Measurements from ENCODE around the gene GPR137B. TPM values are rescaled to one million over a fixed set of nuclear protein-coding genes. Genes with fewer than 3 reads are reported as not detected.

Gene GPR137B
- total RNA-seq, 1 experiment from 2014 or later: 11.4 TPM

DNA sequence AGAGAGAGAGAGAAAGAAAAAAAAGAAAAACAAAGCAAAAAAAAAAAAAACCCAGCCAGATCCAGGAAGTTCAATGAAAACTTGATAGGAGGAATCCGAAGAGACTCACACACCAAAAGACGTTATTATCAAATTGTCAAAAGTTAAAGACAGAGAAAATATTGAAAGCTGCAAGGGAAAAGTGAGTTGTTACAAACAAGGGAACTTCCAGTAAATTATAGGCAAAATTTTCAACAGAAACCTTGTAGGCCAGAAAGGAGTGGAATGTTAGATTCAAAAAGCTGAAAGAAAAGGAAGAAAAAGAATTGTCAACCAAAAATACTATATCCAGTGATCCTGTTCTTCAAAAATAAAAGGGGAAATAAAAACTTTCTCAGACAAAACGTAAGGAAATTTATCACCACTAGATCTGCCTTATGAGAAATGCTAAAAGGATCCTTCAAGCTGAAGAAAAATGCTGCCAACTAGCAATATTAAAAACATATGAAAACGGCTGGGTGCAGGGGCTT lies 115.8 kb downstream of the GPR137B start (continued):
- TF ChIP-seq, protein P1, sequence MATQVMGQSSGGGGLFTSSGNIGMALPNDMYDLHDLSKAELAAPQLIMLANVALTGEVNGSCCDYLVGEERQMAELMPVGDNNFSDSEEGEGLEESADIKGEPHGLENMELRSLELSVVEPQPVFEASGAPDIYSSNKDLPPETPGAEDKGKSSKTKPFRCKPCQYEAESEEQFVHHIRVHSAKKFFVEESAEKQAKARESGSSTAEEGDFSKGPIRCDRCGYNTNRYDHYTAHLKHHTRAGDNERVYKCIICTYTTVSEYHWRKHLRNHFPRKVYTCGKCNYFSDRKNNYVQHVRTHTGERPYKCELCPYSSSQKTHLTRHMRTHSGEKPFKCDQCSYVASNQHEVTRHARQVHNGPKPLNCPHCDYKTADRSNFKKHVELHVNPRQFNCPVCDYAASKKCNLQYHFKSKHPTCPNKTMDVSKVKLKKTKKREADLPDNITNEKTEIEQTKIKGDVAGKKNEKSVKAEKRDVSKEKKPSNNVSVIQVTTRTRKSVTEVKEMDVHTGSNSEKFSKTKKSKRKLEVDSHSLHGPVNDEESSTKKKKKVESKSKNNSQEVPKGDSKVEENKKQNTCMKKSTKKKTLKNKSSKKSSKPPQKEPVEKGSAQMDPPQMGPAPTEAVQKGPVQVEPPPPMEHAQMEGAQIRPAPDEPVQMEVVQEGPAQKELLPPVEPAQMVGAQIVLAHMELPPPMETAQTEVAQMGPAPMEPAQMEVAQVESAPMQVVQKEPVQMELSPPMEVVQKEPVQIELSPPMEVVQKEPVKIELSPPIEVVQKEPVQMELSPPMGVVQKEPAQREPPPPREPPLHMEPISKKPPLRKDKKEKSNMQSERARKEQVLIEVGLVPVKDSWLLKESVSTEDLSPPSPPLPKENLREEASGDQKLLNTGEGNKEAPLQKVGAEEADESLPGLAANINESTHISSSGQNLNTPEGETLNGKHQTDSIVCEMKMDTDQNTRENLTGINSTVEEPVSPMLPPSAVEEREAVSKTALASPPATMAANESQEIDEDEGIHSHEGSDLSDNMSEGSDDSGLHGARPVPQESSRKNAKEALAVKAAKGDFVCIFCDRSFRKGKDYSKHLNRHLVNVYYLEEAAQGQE (IDR thresholded peaks at IDR 0.05; ENCODE audit: low read depth): no peak
- no peak for TF ChIP-seq EZH2 (IDR thresholded peaks at IDR 0.05)
- TF ChIP-seq ZFX (IDR thresholded peaks at IDR 0.05): no peak
- no peak for TF ChIP-seq FOSL1 (IDR thresholded peaks at IDR 0.05; ENCODE audit: low read depth)
- no peak for TF ChIP-seq JUND (IDR thresholded peaks at IDR 0.05)
- TF ChIP-seq, protein P2, sequence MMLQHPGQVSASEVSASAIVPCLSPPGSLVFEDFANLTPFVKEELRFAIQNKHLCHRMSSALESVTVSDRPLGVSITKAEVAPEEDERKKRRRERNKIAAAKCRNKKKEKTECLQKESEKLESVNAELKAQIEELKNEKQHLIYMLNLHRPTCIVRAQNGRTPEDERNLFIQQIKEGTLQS (IDR thresholded peaks at IDR 0.05): no peak
- no peak for TF ChIP-seq EGR1 (IDR thresholded peaks at IDR 0.05; ENCODE audit: low read depth)
- no peak for TF ChIP-seq YY1 (IDR thresholded peaks at IDR 0.05; ENCODE audit: extremely low read depth, insufficient replicate concordance, low read depth, low read length)
- no peak for TF ChIP-seq ELF1 (IDR thresholded peaks at IDR 0.05; ENCODE audit: borderline replicate concordance, low read depth)
- TF ChIP-seq CBX3 (IDR thresholded peaks at IDR 0.05; ENCODE audit: low read depth): no peak

Other genes starting within 250 kb of the GPR137B start
- 0.32 TPM for gene NID1, start 77.4 kb upstream of the GPR137B start, total RNA-seq (2021; ENCODE audit: unreplicated experiment)
- gene ERO1B, start 139.4 kb downstream of the GPR137B start, total RNA-seq (2021; ENCODE audit: unreplicated experiment): 5.4 TPM

Data from HCT116 (cell line).